Karpas-422 (cell line): ENCODE results near the gene RGL1. TPM values are rescaled to one million over a fixed set of nuclear protein-coding genes. Genes with fewer than 3 reads are reported as not detected.

ENCODE experiments used
- DNase-seq: peaks from one replicate; pipeline ENCODE4 v3.0.0-alpha.2; 2015
- H2AFZ ChIP-seq: fragments of 200-600 bp; sonication (generic); 2 replicates; pipeline ENCODE4 v1.6.1; 2014; ENCODE audit warnings: antibody characterized with exemption, low read length, mixed read lengths
- H3K27ac ChIP-seq: fragments of 200-600 bp; sonication (generic); 2 replicates; pipeline ENCODE4 v1.5.1; 2014; ENCODE audit warnings: mild to moderate bottlenecking, low read length, moderate library complexity
- H3K27me3 ChIP-seq: fragments of 200-600 bp; sonication (generic); 2 replicates; pipeline ENCODE4 v1.6.1; 2014; ENCODE audit warnings: low read length, mixed read lengths
- H3K36me3 ChIP-seq: fragments of 200-600 bp; sonication (generic); 2 replicates; pipeline ENCODE4 v1.6.1; 2014; ENCODE audit warnings: low read length, mixed read lengths; ENCODE audit not compliant: insufficient read depth
- H3K4me1 ChIP-seq: fragments of 200-600 bp; sonication (generic); 2 replicates; pipeline ENCODE4 v1.6.1; 2014; ENCODE audit warnings: mild to moderate bottlenecking, low read length, mixed read lengths
- H3K4me2 ChIP-seq: fragments of 200-600 bp; sonication (generic); 2 replicates; pipeline ENCODE4 v1.6.1; 2014; ENCODE audit warnings: low read length, low read depth, mild to moderate bottlenecking; ENCODE audit not compliant: poor library complexity, severe bottlenecking
- H3K4me3 ChIP-seq: fragments of 200-600 bp; sonication (generic); 2 replicates; pipeline ENCODE4 v1.5.1; 2014; ENCODE audit warnings: mild to moderate bottlenecking, antibody characterized with exemption, low read length, mixed read lengths
- H3K79me2 ChIP-seq: fragments of 200-600 bp; sonication (generic); 2 replicates; pipeline ENCODE4 v1.6.1; 2014; ENCODE audit warnings: mild to moderate bottlenecking, low read length, mixed read lengths
- H3K9ac ChIP-seq: fragments of 200-600 bp; sonication (generic); 2 replicates; pipeline ENCODE4 v1.6.0; 2014; ENCODE audit warnings: low read length
- H3K9me2 ChIP-seq: fragments of 200-600 bp; sonication (generic), shearing (Covaris generic); replicated peaks from 2 replicates; pipeline ENCODE4 v1.6.0; 2014; ENCODE audit warnings: mild to moderate bottlenecking, low read length, moderate library complexity; ENCODE audit not compliant: insufficient read depth
- H3K9me3 ChIP-seq: fragments of 300-700, 200-600 bp; sonication (generic); 2 replicates; pipeline ENCODE4 v1.6.1; 2014; ENCODE audit warnings: low read length, mixed read lengths
- H4K20me1 ChIP-seq: fragments of 200-600 bp; sonication (generic); 2 replicates; pipeline ENCODE4 v1.6.1; 2014; ENCODE audit warnings: mild to moderate bottlenecking, antibody characterized with exemption, low read length, low read depth; ENCODE audit not compliant: insufficient read depth
- total RNA-seq: library from RNA; depleted of rRNA; stranded (reverse); fragments of >200 nt; shearing (Covaris generic); gene quantifications from 2 replicates; pipeline ENCODE4 v1.2.3, GENCODE V29; 2014; ENCODE audit warnings: low replicate concordance

Gene RGL1
- total RNA-seq, 1 experiment from 2014 or later, result 1.0 TPM

- H3K9ac ChIP-seq, result no peak overlapping the region
- no peaks in the 10 kb centered on the region for H3K36me3 ChIP-seq
- no peaks in the 10 kb centered on the region for H3K9me3 ChIP-seq
- no peaks in the 10 kb centered on the region for H3K4me1 ChIP-seq
- H3K27me3 ChIP-seq, result no peaks in the 10 kb centered on the region
- no peak overlapping the region for H2AFZ ChIP-seq
- no peak for DNase-seq
- no peak overlapping the region for H3K27ac ChIP-seq
- no peaks in the 10 kb centered on the region for H4K20me1 ChIP-seq
- no peak overlapping the region for H3K4me3 ChIP-seq
- no peaks in the 10 kb centered on the region for H3K79me2 ChIP-seq
- no peak overlapping the region for H3K4me2 ChIP-seq
- no peaks in the 10 kb centered on the region for H3K9me2 ChIP-seq
Observed at GRCh38 chr1:183844806-183845205, 39.9 kb downstream of the RGL1 start.

- H3K4me2 ChIP-seq, result no peak overlapping the region
- no peaks in the 10 kb centered on the region for H3K79me2 ChIP-seq
- H2AFZ ChIP-seq, result no peak overlapping the region
- no peak for DNase-seq
- no peaks in the 10 kb centered on the region for H4K20me1 ChIP-seq
- H3K9ac ChIP-seq, result no peak overlapping the region
- no peaks in the 10 kb centered on the region for H3K27me3 ChIP-seq
- no peak overlapping the region for H3K4me3 ChIP-seq
- H3K4me1 ChIP-seq, result no peaks in the 10 kb centered on the region
- H3K27ac ChIP-seq, result no peak overlapping the region
- H3K9me2 ChIP-seq, result no peaks in the 10 kb centered on the region
- no peaks in the 10 kb centered on the region for H3K9me3 ChIP-seq
- no peaks in the 10 kb centered on the region for H3K36me3 ChIP-seq
Observed at GRCh38 chr1:183845681-183846080, 40.8 kb downstream of the RGL1 start.

DNA sequence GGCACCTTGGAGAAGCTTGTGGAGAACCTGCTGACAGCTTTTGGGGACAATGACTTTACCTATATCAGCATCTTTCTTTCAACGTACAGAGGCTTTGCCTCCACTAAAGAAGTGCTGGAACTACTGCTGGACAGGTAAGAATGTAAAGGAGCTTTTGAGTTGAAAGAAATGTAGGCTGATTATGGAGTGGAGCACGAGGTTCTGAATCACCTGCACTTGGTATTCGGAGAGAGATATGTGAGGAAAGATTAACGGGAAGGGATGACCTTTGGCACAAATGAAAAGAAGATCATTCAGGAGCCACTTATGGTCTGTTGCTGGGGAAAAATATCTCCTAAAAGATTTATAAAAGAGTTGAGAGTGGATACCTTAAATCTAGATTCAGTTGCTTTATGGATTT, 42.7 kb downstream of the RGL1 start:
- H4K20me1 ChIP-seq, result no peaks in the 10 kb centered on the region
- H2AFZ ChIP-seq, result no peak overlapping the region
- no peaks in the 10 kb centered on the region for H3K9me3 ChIP-seq
- no peaks in the 10 kb centered on the region for H3K27me3 ChIP-seq
- H3K79me2 ChIP-seq, result no peaks in the 10 kb centered on the region
- H3K4me1 ChIP-seq, result no peaks in the 10 kb centered on the region
- no peak overlapping the region for H3K9ac ChIP-seq
- H3K27ac ChIP-seq, result no peak overlapping the region
- H3K4me2 ChIP-seq, result no peak overlapping the region
- H3K4me3 ChIP-seq, result no peak overlapping the region
- no peaks in the 10 kb centered on the region for H3K36me3 ChIP-seq
- no peak for DNase-seq
- no peaks in the 10 kb centered on the region for H3K9me2 ChIP-seq

DNA sequence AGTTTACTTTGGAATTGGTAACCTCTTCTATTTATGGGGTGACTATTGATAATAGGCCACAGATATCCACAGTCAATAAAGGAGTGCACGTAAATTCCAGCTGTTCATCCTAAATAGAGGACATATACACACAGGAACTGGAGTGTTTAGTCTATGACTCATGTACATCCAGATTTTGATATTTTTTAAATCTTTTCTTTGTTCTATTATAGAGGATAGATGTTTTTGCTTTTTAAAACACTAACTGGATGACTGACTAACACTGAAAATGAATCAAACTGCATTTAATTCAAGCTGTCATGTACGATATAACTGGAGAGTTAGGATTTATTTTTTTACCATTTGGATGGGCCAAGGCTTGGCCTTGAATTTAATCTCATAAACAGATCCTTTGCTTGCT, 45.9 kb downstream of the RGL1 start:
- no peak for DNase-seq
- Histone ChIP-seq H3K79me2 (no peaks in the 10 kb centered on the region), H3K36me3 (no peaks in the 10 kb centered on the region), H3K27me3 (no peaks in the 10 kb centered on the region), H3K4me2 (no peak overlapping the region), H2AFZ (no peak overlapping the region), H4K20me1 (no peaks in the 10 kb centered on the region), H3K9me2 (no peaks in the 10 kb centered on the region), H3K27ac (no peak overlapping the region), H3K9ac (no peak overlapping the region), H3K4me1 (no peaks in the 10 kb centered on the region), H3K9me3 (no peaks in the 10 kb centered on the region), H3K4me3 (no peak overlapping the region)

- H3K79me2 ChIP-seq, result no peaks in the 10 kb centered on the region
- H4K20me1 ChIP-seq, result no peaks in the 10 kb centered on the region
- H2AFZ ChIP-seq, result no peak overlapping the region
- no peak for DNase-seq
- no peak overlapping the region for H3K4me2 ChIP-seq
- H3K9me2 ChIP-seq, result no peaks in the 10 kb centered on the region
- peaks cover 6% of the 10 kb centered on the region for H3K4me1 ChIP-seq
- no peak overlapping the region for H3K4me3 ChIP-seq
- no peak overlapping the region for H3K9ac ChIP-seq
- no peaks in the 10 kb centered on the region for H3K36me3 ChIP-seq
- no peaks in the 10 kb centered on the region for H3K9me3 ChIP-seq
- no peaks in the 10 kb centered on the region for H3K27me3 ChIP-seq
- H3K27ac ChIP-seq, result no peak overlapping the region
Observed at GRCh38 chr1:183859119-183859518, 54.2 kb downstream of the RGL1 start.

DNA sequence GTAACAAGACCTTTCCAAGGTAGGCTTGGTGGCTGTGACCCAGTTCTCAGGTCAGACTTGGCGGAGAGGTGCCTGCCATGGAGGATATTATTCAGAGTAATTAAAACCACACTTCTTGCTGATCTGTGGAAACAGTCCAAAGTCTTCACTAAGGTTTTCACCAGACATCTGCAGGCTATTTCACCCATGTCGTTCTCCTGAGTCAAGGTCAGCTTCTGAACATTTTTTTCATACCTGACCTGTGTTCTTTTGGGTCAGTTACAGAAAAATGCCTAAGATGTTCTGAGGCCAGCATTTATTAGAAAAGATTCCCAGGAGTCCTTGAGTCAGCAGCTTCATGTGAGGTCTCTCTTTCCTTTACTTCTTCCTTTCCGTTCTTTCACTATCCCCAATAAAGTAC, 54.9 kb downstream of the RGL1 start:
- Histone ChIP-seq H3K4me2 (no peak overlapping the region), H3K4me3 (no peak overlapping the region), H3K9me3 (no peaks in the 10 kb centered on the region), H3K4me1 (peaks cover 6% of the 10 kb centered on the region), H3K27ac (no peak overlapping the region), H3K9me2 (no peaks in the 10 kb centered on the region), H2AFZ (no peak overlapping the region), H4K20me1 (no peaks in the 10 kb centered on the region), H3K27me3 (no peaks in the 10 kb centered on the region), H3K36me3 (no peaks in the 10 kb centered on the region), H3K79me2 (no peaks in the 10 kb centered on the region), H3K9ac (no peak overlapping the region)
- no peak for DNase-seq

- H3K27ac ChIP-seq, result no peak overlapping the region
- H2AFZ ChIP-seq, result no peak overlapping the region
- H4K20me1 ChIP-seq, result no peaks in the 10 kb centered on the region
- H3K79me2 ChIP-seq, result no peaks in the 10 kb centered on the region
- no peaks in the 10 kb centered on the region for H3K36me3 ChIP-seq
- H3K4me2 ChIP-seq, result no peak overlapping the region
- H3K4me1 ChIP-seq, result peaks cover 6% of the 10 kb centered on the region
- H3K9ac ChIP-seq, result no peak overlapping the region
- no peaks in the 10 kb centered on the region for H3K9me2 ChIP-seq
- DNase-seq, result no peak
- no peaks in the 10 kb centered on the region for H3K9me3 ChIP-seq
- no peaks in the 10 kb centered on the region for H3K27me3 ChIP-seq
- no peak overlapping the region for H3K4me3 ChIP-seq
Observed at GRCh38 chr1:183862967-183863366, 58.0 kb downstream of the RGL1 start.

DNA sequence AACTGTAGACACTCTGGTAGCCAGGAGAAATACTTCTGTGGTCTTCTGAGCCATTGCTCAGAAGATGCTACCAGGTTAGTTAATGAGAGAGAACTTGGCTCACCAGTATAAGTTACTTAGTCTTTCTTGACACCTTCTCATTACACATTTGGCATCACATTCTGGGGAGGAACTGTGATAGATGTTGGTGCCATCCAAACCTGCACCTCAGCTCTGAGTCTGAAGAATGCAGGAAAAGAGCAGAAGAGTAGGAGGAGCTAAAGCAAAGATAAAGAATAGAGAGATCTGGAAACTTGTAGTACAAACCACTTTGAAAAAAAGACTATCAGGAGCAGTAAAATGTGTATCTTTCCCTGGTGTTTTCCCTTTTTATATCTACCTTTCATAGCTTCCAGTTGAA, 58.9 kb downstream of the RGL1 start:
- Histone ChIP-seq H3K27ac (no peak overlapping the region), H3K27me3 (no peaks in the 10 kb centered on the region), H3K9me2 (no peaks in the 10 kb centered on the region), H3K4me2 (no peak overlapping the region), H3K36me3 (no peaks in the 10 kb centered on the region), H4K20me1 (no peaks in the 10 kb centered on the region), H3K9me3 (no peaks in the 10 kb centered on the region), H3K9ac (no peak overlapping the region), H2AFZ (no peak overlapping the region), H3K79me2 (no peaks in the 10 kb centered on the region), H3K4me1 (no peaks in the 10 kb centered on the region), H3K4me3 (no peak overlapping the region)
- DNase-seq, result no peak

- H2AFZ ChIP-seq, result no peak overlapping the region
- no peaks in the 10 kb centered on the region for H3K27me3 ChIP-seq
- H3K4me3 ChIP-seq, result no peak overlapping the region
- DNase-seq, result no peak
- no peaks in the 10 kb centered on the region for H3K9me3 ChIP-seq
- H4K20me1 ChIP-seq, result no peaks in the 10 kb centered on the region
- H3K79me2 ChIP-seq, result no peaks in the 10 kb centered on the region
- no peak overlapping the region for H3K4me2 ChIP-seq
- no peak overlapping the region for H3K27ac ChIP-seq
- H3K9ac ChIP-seq, result no peak overlapping the region
- no peaks in the 10 kb centered on the region for H3K9me2 ChIP-seq
- H3K36me3 ChIP-seq, result no peaks in the 10 kb centered on the region
- H3K4me1 ChIP-seq, result no peaks in the 10 kb centered on the region
Observed at GRCh38 chr1:183864611-183865010, 59.7 kb downstream of the RGL1 start.
